ENCODE data around the gene SPATA32.

Gene SPATA32

GRCh38 chr17:45253879-45254278 is 8.0 kb downstream of the SPATA32 start:
- no peak overlapping the region for H3K27ac ChIP-seq
- TF ChIP-seq ZFX (IDR thresholded peaks at IDR 0.05) (no peak), CTCF (conservative IDR thresholded peaks at IDR 0.05) (no peak)

- H3K27ac ChIP-seq: peak overlapping the region; percentile 54; the same call in 1 of the 2 replicates
These were observed 8.7 kb downstream of the SPATA32 start for GRCh38 chr17:45253237-45253636.

- peak overlapping the region; percentile 54 for H3K27ac ChIP-seq
- no peak for TF ChIP-seq CTCF (conservative IDR thresholded peaks at IDR 0.05)
- no peak for TF ChIP-seq ZFX (IDR thresholded peaks at IDR 0.05)
These were observed 10.0 kb downstream of the SPATA32 start for GRCh38 chr17:45251931-45252330.

- H3K27ac ChIP-seq: peak overlapping the region; percentile 91
These were observed 13.5 kb downstream of the SPATA32 start for GRCh38 chr17:45248132-45248957.

GRCh38 chr17:45247429-45248131 is 14.3 kb downstream of the SPATA32 start:
- peak overlapping the region; percentile 91 for H3K27ac ChIP-seq
- no peak for TF ChIP-seq CTCF (conservative IDR thresholded peaks at IDR 0.05)
- no peak for TF ChIP-seq ZFX (IDR thresholded peaks at IDR 0.05)

More at GRCh38 chr17:45248132-45248957, 13.5 kb downstream of the SPATA32 start:
- TF ChIP-seq ZFX (IDR thresholded peaks at IDR 0.05) (no peak), CTCF (conservative IDR thresholded peaks at IDR 0.05) (no peak)

GRCh38 chr17:45246861-45247428 is 14.9 kb downstream of the SPATA32 start:
- TF ChIP-seq ZFX (IDR thresholded peaks at IDR 0.05) (no peak), CTCF (conservative IDR thresholded peaks at IDR 0.05) (peak; percentile 81)

GRCh38 chr17:45246338-45246737 is 15.6 kb downstream of the SPATA32 start:
- TF ChIP-seq CTCF (conservative IDR thresholded peaks at IDR 0.05) (no peak), ZFX (IDR thresholded peaks at IDR 0.05) (no peak)
- H3K27ac ChIP-seq: peak overlapping the region; percentile 91

More at GRCh38 chr17:45246861-45247428, 14.9 kb downstream of the SPATA32 start:
- peak overlapping the region; percentile 91 for H3K27ac ChIP-seq

Data from C4-2B (cell line).